ENCODE results near the gene FAM107B. TPM values are rescaled to one million over a fixed set of nuclear protein-coding genes. Genes with fewer than 3 reads are reported as not detected.
"Not testable (repeated sequence)": the region's sequence is repeated elsewhere in the genome, so short reads cannot be mapped to it uniquely, and the experiment has no call there.

Gene FAM107B
- total RNA-seq, 1 donor = 22.7 TPM

DNA sequence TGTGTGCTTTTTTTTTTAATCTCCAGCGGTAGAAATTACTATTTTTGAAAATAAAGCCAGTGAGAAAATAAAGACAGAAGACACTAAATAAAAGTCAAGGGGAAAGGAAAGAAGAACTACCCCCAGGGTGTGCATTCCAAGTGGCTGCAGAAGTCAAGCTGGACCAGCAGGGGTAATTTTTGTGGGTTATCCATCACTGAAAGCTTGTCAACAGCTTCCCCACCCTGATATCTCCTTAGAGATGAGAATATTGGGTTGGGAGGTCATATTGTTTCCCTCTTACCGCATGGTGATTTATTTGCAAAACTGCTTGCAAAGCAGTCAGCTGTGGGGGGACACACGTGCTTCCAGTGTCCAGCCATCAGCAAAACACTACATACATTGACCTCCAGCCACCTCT, 46.4 kb downstream of the FAM107B start:
- no peak overlapping the region for H3K4me3 ChIP-seq (ENCODE audit: low read depth, low read length)
- TF ChIP-seq, protein P1, sequence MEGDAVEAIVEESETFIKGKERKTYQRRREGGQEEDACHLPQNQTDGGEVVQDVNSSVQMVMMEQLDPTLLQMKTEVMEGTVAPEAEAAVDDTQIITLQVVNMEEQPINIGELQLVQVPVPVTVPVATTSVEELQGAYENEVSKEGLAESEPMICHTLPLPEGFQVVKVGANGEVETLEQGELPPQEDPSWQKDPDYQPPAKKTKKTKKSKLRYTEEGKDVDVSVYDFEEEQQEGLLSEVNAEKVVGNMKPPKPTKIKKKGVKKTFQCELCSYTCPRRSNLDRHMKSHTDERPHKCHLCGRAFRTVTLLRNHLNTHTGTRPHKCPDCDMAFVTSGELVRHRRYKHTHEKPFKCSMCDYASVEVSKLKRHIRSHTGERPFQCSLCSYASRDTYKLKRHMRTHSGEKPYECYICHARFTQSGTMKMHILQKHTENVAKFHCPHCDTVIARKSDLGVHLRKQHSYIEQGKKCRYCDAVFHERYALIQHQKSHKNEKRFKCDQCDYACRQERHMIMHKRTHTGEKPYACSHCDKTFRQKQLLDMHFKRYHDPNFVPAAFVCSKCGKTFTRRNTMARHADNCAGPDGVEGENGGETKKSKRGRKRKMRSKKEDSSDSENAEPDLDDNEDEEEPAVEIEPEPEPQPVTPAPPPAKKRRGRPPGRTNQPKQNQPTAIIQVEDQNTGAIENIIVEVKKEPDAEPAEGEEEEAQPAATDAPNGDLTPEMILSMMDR (IDR thresholded peaks at IDR 0.05; ENCODE audit: insufficient read depth, low read length) = no peak
- no peak for DNase-seq (ENCODE audit: low read depth)

DNA sequence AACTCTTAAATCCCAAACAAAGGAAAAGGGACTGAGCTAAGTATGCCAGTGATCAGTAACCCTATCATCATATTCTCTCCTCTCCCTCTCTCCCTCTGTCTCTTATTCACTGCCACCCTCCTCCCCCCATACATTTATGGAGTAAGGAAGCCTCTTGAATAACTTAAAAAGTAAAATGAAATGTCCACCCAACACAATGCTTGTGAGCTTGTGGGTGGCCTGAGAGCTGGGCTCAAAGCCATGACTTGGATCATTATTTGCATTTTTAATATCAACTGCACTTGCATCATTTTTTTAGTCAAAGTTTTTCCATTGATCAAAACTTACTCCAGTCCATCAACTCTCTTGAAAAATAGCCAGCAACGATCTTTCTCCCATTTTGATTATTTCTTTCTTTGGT, 46.8 kb downstream of the FAM107B start:
- no peak overlapping the region for H3K4me3 ChIP-seq (ENCODE audit: low read depth, low read length)
- TF ChIP-seq, protein P1 (IDR thresholded peaks at IDR 0.05; ENCODE audit: insufficient read depth, low read length) = no peak
- DNase-seq (ENCODE audit: low read depth) = no peak

DNA sequence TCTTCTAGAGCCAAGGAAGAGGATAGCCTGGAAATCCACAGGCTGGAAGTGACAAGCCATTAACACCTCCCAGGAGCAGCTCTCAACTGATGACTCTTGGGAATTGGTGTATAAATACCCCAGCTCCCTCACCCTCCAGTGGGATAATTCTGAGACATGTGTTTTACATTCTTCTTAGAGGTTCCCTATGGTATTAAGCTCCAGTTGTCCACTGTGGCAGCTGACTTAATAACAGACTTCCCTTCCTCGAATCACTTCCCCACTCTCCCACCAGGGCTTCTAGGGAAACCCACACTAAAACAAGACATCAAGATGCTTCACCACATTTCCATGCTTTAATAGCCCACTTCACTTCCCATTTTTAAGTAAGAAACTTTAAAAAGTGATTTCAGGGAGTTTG, 47.2 kb downstream of the FAM107B start:
- TF ChIP-seq, protein P1 (IDR thresholded peaks at IDR 0.05; ENCODE audit: insufficient read depth, low read length) = no peak
- no peak overlapping the region for H3K4me3 ChIP-seq (ENCODE audit: low read depth, low read length)
- DNase-seq (ENCODE audit: low read depth) = no peak

DNA sequence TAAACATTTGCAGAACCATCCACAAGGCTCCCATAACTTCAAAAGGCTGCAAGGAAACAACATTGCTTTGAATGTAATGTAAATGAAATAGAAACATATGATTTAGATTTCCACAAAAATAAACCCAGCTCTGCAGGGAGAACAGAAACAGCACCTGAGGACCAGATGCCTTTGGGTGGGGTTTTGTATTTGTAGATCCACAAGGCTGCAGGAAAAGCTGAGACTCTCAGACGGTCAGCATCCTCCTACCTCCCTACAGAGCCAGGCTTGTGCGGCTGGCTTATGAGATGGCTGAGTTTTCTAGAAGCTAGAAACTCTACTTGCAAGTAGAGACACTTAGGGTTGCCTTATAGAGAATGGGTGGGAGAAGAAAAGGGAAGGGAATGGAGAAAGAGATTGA, 49.8 kb downstream of the FAM107B start:
- H3K4me3 ChIP-seq (ENCODE audit: low read depth, low read length) = no peak overlapping the region
- TF ChIP-seq, protein P1 (IDR thresholded peaks at IDR 0.05; ENCODE audit: insufficient read depth, low read length) = no peak
- DNase-seq (ENCODE audit: low read depth) = no peak

DNA sequence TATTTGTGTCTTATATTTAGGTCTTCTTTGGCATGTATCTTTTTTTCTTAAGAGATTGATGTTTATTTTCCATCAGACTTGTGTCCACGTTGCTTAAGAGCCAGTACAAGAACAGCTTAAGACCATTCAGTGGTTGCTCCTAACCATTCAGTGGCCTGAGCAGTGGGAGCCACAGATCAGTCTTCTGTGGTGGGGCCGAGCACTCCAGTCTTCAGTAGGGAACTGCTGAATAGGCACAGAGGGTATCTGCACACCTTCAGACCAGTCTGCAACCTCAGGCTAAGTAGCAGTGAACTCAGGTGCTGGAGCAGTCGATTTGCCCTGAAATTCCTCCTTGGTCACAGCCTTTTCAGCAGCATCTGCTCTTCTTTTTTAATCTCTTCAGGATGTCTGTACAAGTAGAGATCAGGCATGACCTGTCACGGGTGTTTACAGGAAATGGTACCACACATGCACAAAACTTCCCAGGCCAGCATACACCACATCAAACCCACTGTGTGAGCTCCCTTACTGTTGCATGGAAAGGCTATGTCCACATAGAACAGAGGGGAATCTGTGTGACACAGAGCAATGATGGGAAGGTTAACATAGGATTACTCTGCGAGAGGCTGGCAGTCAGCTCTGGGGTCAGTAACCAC, 51.5 kb downstream of the FAM107B start:
- TF ChIP-seq, protein P1 (IDR thresholded peaks at IDR 0.05; ENCODE audit: insufficient read depth, low read length) = no peak
- no peak for DNase-seq (ENCODE audit: low read depth)
- no peak overlapping the region for H3K4me3 ChIP-seq (ENCODE audit: low read depth, low read length)

DNA sequence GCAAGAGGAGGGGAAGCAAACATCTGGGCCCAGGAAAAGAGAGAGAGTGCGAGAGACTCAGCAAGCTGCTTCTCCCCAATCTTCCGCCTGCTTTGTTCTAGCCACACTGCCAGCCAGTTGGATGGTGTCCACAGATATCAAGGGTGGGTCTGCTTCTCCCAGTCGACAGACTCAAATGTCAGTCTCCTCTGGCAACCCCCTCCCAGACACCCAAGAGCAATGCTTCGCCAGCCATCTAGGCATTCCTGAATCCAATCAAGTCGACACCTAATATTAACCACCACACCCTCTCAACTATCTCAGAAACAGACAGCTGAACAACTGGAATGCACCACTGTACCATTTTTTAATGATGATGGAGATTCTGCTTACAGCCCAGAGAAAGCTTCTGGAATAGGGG, 57.1 kb downstream of the FAM107B start:
- TF ChIP-seq, protein P1 (IDR thresholded peaks at IDR 0.05; ENCODE audit: insufficient read depth, low read length) = no peak
- H3K4me3 ChIP-seq (ENCODE audit: low read depth, low read length) = no peak overlapping the region
- no peak for DNase-seq (ENCODE audit: low read depth)

DNA sequence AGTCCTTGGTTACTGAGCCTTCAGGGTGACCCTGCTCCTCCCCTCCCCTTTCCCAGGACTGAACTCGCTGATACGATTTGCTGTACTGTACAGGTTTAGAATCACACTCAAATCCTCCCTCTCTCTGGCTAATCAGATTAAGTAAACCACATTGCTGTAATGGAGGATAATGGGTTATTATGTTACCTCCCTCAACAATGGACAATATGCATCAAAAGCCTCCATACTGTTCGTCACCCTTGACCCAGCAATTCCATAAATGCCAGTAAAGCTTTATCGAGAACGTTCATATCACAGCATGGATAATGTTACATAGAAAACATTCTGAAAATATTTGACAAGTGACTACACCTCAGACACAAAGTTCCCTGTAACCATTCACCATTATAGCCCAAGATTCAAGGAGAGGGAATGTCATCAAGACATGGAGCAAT, 61.7 kb downstream of the FAM107B start:
- no peak overlapping the region for H3K4me3 ChIP-seq (ENCODE audit: low read depth, low read length)
- TF ChIP-seq, protein P1 (IDR thresholded peaks at IDR 0.05; ENCODE audit: insufficient read depth, low read length) = no peak
- DNase-seq (ENCODE audit: low read depth) = peak; percentile 30

DNA sequence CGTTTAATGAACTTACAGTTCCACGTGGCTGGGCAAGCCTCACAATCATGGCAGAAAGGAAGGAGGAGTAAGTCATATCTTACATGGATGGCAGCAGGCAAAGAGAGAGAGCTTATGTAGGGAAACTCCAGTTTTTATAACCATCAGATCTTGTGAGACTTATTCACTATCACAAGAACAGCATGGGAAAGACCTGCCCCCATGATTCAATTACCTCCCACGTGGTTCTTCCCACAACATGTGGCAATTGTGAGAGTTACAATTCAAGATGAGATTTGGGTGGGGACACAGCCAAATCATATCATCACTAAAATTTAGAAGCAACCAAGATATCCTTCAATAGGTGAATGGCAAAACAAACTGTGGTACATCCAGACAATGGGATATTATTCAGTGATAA, 65.4 kb downstream of the FAM107B start:
- not testable (repeated sequence) for DNase-seq (ENCODE audit: low read depth); H3K4me3 ChIP-seq (ENCODE audit: low read depth, low read length)
